Astrocyte (in vitro differentiated cells and primary cell): ENCODE results near the gene ETV3. TPM values are rescaled to one million over a fixed set of nuclear protein-coding genes. Genes with fewer than 3 reads are reported as not detected.

ENCODE experiments used
- DNase-seq: peaks from one replicate; pipeline ENCODE4 v3.0.0-alpha.2; 2010; ENCODE audit warnings: low read depth
- FAIRE-seq: peaks from 2 replicates; lab custom pipeline; 2011; peaks lifted over from hg19 to GRCh38; lab: Jason Lieb, UNC
- H2AFZ ChIP-seq: 2 replicates; pipeline ENCODE4 v1.6.0; 2012; ENCODE audit warnings: low read depth, low read length, inconsistent platforms
- H3K27ac ChIP-seq: 2 replicates; pipeline ENCODE4 v1.5.1; 2011; ENCODE audit warnings: low read depth, low read length, inconsistent platforms
- H3K27me3 ChIP-seq: 2 replicates; pipeline ENCODE4 v1.6.0; 2011; ENCODE audit warnings: low read length, inconsistent platforms; ENCODE audit not compliant: insufficient read depth
- H3K36me3 ChIP-seq: 2 replicates; pipeline ENCODE4 v1.5.1; 2011; ENCODE audit warnings: low read length, inconsistent platforms; ENCODE audit not compliant: insufficient read depth
- H3K4me1 ChIP-seq: 2 replicates; pipeline ENCODE4 v1.5.1; 2011; ENCODE audit warnings: low read length, inconsistent platforms; ENCODE audit not compliant: insufficient read depth
- H3K4me2 ChIP-seq: 2 replicates; pipeline ENCODE4 v1.6.0; 2012; ENCODE audit warnings: low read length, inconsistent platforms
- H3K4me3 ChIP-seq: 2 replicates; pipeline ENCODE4 v1.5.1; 2011; ENCODE audit warnings: low read depth, mild to moderate bottlenecking, low read length, inconsistent platforms; ENCODE audit not compliant: insufficient read depth
- H3K79me2 ChIP-seq: 2 replicates; pipeline ENCODE4 v1.6.0; 2012; ENCODE audit warnings: mild to moderate bottlenecking, low read length, inconsistent platforms; ENCODE audit not compliant: insufficient read depth
- H3K9ac ChIP-seq: 2 replicates; pipeline ENCODE4 v1.6.0; 2012; ENCODE audit warnings: mild to moderate bottlenecking, low read length, inconsistent platforms
- H3K9me3 ChIP-seq: 2 replicates; pipeline ENCODE4 v1.5.1; 2012; ENCODE audit warnings: low read depth, mild to moderate bottlenecking, low read length, inconsistent platforms; ENCODE audit not compliant: insufficient read depth
- H4K20me1 ChIP-seq: 2 replicates; pipeline ENCODE4 v1.6.0; 2012; ENCODE audit warnings: low read length, inconsistent platforms; ENCODE audit not compliant: insufficient read depth
- H3K27ac Mint-ChIP-seq: one replicate; pipeline ENCODE4 v1.8.0; 2021; ENCODE audit warnings: mild to moderate bottlenecking, mixed read lengths; ENCODE audit not compliant: unreplicated experiment
- H3K27me3 Mint-ChIP-seq: one replicate; pipeline ENCODE4 v1.8.0; 2021; ENCODE audit warnings: low read depth, mixed read lengths; ENCODE audit not compliant: unreplicated experiment
- H3K36me3 Mint-ChIP-seq: one replicate; pipeline ENCODE4 v1.8.0; 2021; ENCODE audit warnings: low read depth, mixed read lengths; ENCODE audit not compliant: unreplicated experiment
- H3K4me1 Mint-ChIP-seq: one replicate; pipeline ENCODE4 v1.8.0; 2021; ENCODE audit warnings: low read depth, mixed read lengths; ENCODE audit not compliant: unreplicated experiment
- H3K4me3 Mint-ChIP-seq: one replicate; pipeline ENCODE4 v1.8.0; 2021; ENCODE audit warnings: mild to moderate bottlenecking, moderate library complexity, mixed read lengths; ENCODE audit not compliant: unreplicated experiment
- H3K9me3 Mint-ChIP-seq: one replicate; pipeline ENCODE4 v1.8.0; 2021; ENCODE audit warnings: mild to moderate bottlenecking, mixed read lengths; ENCODE audit not compliant: unreplicated experiment
- EZH2 ChIP-seq: IDR thresholded peaks from 2 replicates; pipeline ENCODE4 v1.6.1; 2012; ENCODE audit warnings: mild to moderate bottlenecking, low read length, inconsistent platforms; ENCODE audit not compliant: insufficient read depth
- total RNA-seq: library from RNA; stranded (reverse); gene quantifications from 2 replicates; pipeline ENCODE4 v1.2.1, GENCODE V29; 2021
- TF ChIP-seq, protein P1 (sequence below): IDR thresholded peaks from 2 replicates; pipeline ENCODE4 v1.5.1; 2011; ENCODE audit warnings: low read depth, mild to moderate bottlenecking, inconsistent platforms, low read length, moderate library complexity; ENCODE audit not compliant: insufficient read depth

Gene ETV3
- total RNA-seq, 1 donor from 2014 or later = 37.5 TPM

DNA sequence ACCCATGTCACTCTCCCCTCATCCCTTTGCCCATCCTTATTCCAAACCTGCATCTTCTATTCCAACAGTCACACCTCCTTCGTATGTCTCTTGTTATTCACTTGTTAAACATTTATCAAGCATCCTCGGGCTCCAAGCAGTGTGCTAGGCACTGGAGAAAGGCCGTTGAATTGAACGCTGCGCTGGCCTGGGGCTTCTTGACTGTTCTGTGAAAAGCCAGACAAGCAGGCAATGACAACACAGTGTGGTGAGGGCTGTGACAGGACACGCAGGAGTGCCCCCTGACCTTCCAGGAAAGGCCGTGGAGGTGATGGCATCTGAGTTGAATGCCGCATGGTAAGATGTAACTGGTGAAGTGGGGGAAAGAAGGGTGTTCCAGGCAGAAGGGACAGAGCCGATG lies 19.2 kb downstream of the ETV3 start:
- Histone ChIP-seq H3K4me3 (no peak overlapping the region), H3K9me3 (no peaks in the 10 kb centered on the region), H3K9ac (no peak overlapping the region), H2AFZ (no peak overlapping the region), H3K27ac (no peak overlapping the region), H3K4me1 (no peaks in the 10 kb centered on the region), H3K4me2 (no peak overlapping the region), H3K79me2 (peaks cover 10% of the 10 kb centered on the region), H4K20me1 (peaks cover 28% of the 10 kb centered on the region), H3K36me3 (peaks cover 16% of the 10 kb centered on the region), H3K27me3 (no peaks in the 10 kb centered on the region)
- Mint-ChIP-seq H3K36me3 (peaks cover 2% of the 10 kb centered on the region), H3K27ac (no peak overlapping the region), H3K4me1 (no peaks in the 10 kb centered on the region), H3K4me3 (peak overlapping the region; percentile 58), H3K27me3 (peaks cover 3% of the 10 kb centered on the region), H3K9me3 (no peaks in the 10 kb centered on the region)
- FAIRE-seq (no peak), DNase-seq (no peak)
- TF ChIP-seq, protein P1, sequence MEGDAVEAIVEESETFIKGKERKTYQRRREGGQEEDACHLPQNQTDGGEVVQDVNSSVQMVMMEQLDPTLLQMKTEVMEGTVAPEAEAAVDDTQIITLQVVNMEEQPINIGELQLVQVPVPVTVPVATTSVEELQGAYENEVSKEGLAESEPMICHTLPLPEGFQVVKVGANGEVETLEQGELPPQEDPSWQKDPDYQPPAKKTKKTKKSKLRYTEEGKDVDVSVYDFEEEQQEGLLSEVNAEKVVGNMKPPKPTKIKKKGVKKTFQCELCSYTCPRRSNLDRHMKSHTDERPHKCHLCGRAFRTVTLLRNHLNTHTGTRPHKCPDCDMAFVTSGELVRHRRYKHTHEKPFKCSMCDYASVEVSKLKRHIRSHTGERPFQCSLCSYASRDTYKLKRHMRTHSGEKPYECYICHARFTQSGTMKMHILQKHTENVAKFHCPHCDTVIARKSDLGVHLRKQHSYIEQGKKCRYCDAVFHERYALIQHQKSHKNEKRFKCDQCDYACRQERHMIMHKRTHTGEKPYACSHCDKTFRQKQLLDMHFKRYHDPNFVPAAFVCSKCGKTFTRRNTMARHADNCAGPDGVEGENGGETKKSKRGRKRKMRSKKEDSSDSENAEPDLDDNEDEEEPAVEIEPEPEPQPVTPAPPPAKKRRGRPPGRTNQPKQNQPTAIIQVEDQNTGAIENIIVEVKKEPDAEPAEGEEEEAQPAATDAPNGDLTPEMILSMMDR = no peak
- no peak for TF ChIP-seq EZH2

DNA sequence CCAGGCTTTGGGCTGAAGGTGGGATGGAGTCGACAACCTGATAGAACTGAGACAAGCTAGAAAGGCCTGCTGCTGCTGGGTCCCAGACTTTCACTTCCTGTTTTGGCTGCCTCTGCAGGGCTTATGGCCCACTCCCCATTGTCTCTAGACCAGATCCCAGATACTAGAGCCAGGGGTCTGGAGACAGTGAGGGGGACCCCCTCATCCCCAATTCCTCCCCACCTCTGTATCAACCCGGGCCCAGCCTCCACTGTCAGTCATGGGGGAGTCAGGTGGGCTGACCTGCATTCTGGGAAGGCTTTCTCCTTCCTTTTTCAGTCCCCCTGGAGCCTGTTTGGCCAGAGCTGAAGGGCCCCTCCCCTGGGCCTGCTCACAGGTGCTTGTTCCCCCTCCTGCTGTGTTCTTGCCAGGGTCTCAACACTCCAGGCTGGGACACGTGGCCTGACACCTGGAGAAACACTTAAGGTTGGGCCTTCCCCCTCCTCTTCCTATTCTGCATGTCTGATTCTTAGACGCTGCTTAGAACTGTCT lies 20.6 kb downstream of the ETV3 start:
- Mint-ChIP-seq H3K27ac (no peak overlapping the region), H3K4me3 (no peak overlapping the region), H3K36me3 (peaks cover 2% of the 10 kb centered on the region), H3K4me1 (peaks cover 8% of the 10 kb centered on the region), H3K27me3 (peaks cover 3% of the 10 kb centered on the region), H3K9me3 (no peaks in the 10 kb centered on the region)
- Histone ChIP-seq H3K9me3 (no peaks in the 10 kb centered on the region), H3K27me3 (no peaks in the 10 kb centered on the region), H3K4me3 (no peak overlapping the region), H3K9ac (no peak overlapping the region), H3K36me3 (peaks cover 4% of the 10 kb centered on the region), H2AFZ (no peak overlapping the region), H3K79me2 (peaks cover 1% of the 10 kb centered on the region), H4K20me1 (peaks cover 14% of the 10 kb centered on the region), H3K27ac (no peak overlapping the region), H3K4me2 (no peak overlapping the region), H3K4me1 (no peaks in the 10 kb centered on the region)
- no peak for FAIRE-seq
- DNase-seq = no peak
- no peak for TF ChIP-seq EZH2
- TF ChIP-seq, protein P1 = no peak

DNA sequence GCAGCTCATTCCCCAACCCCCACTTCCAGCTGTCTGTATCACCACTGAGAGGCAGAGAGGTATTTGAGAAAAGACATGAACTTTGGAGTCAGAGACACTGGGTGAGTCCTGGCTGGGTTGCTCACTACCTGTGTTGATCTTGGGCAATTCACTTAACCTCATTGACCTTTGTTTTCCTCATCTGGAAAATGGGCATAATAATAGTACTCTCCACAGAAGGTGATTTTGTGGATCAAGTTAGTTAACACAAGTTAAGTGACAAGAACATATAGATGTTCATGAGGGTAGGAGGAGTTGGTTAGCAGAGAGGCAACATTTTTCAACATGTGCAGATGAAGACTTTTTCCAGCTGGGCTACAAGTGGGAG lies 21.5 kb downstream of the ETV3 start:
- H3K27ac ChIP-seq = no peak overlapping the region
- no peak overlapping the region for H3K4me3 ChIP-seq
- no peak overlapping the region for H3K9ac ChIP-seq
- H3K79me2 ChIP-seq = no peaks in the 10 kb centered on the region
- H4K20me1 ChIP-seq = peaks cover 6% of the 10 kb centered on the region
- no peaks in the 10 kb centered on the region for H3K9me3 Mint-ChIP-seq
- peaks cover 6% of the 10 kb centered on the region for H3K27me3 Mint-ChIP-seq
- no peak overlapping the region for H2AFZ ChIP-seq
- H3K4me2 ChIP-seq = no peak overlapping the region
- no peaks in the 10 kb centered on the region for H3K4me1 ChIP-seq
- peaks cover 2% of the 10 kb centered on the region for H3K36me3 ChIP-seq
- no peak for TF ChIP-seq EZH2
- TF ChIP-seq, protein P1 = no peak
- H3K36me3 Mint-ChIP-seq = peaks cover 2% of the 10 kb centered on the region
- no peak overlapping the region for H3K4me3 Mint-ChIP-seq
- peaks cover 13% of the 10 kb centered on the region for H3K4me1 Mint-ChIP-seq
- H3K27me3 ChIP-seq = peaks cover 3% of the 10 kb centered on the region
- DNase-seq (no peak), FAIRE-seq (no peak)
- H3K9me3 ChIP-seq = no peaks in the 10 kb centered on the region
- no peak overlapping the region for H3K27ac Mint-ChIP-seq
